Measurements from ENCODE around the gene RPS27A.

DNA sequence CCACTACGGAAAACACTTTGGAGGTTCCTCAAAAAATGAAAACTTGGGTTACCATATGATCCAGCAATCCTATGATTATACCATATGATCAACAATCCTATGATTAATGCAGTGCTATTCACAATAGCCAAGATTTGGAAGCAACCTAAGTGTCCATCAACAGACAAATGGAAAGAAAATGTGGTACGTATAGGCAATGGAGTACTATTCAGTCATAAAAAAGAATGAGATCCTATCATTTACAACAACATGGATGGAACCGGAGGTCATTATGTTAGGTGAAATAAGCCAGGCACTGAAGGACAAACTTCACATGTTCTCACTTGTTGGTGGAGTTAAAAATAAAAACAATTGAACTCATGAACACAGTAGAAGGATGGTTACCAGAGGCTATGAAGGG is 28.0 kb upstream of the RPS27A start:
- TF ChIP-seq, protein P1, sequence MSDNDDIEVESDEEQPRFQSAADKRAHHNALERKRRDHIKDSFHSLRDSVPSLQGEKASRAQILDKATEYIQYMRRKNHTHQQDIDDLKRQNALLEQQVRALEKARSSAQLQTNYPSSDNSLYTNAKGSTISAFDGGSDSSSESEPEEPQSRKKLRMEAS (IDR thresholded peaks at IDR 0.05): no peak
- TF ChIP-seq EP300 (IDR thresholded peaks at IDR 0.05; ENCODE audit: borderline replicate concordance) (no peak), TEAD4 (IDR thresholded peaks at IDR 0.05) (no peak), RAD21 (IDR thresholded peaks at IDR 0.05; ENCODE audit: low read depth) (no peak), TCF12 (IDR thresholded peaks at IDR 0.05; ENCODE audit: low read depth) (no peak)
- TF ChIP-seq, protein P2, sequence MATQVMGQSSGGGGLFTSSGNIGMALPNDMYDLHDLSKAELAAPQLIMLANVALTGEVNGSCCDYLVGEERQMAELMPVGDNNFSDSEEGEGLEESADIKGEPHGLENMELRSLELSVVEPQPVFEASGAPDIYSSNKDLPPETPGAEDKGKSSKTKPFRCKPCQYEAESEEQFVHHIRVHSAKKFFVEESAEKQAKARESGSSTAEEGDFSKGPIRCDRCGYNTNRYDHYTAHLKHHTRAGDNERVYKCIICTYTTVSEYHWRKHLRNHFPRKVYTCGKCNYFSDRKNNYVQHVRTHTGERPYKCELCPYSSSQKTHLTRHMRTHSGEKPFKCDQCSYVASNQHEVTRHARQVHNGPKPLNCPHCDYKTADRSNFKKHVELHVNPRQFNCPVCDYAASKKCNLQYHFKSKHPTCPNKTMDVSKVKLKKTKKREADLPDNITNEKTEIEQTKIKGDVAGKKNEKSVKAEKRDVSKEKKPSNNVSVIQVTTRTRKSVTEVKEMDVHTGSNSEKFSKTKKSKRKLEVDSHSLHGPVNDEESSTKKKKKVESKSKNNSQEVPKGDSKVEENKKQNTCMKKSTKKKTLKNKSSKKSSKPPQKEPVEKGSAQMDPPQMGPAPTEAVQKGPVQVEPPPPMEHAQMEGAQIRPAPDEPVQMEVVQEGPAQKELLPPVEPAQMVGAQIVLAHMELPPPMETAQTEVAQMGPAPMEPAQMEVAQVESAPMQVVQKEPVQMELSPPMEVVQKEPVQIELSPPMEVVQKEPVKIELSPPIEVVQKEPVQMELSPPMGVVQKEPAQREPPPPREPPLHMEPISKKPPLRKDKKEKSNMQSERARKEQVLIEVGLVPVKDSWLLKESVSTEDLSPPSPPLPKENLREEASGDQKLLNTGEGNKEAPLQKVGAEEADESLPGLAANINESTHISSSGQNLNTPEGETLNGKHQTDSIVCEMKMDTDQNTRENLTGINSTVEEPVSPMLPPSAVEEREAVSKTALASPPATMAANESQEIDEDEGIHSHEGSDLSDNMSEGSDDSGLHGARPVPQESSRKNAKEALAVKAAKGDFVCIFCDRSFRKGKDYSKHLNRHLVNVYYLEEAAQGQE (IDR thresholded peaks at IDR 0.05; ENCODE audit: low read depth): no peak

Data from Ishikawa (cell line).